B cell (primary cell): ENCODE data around the gene NIPA2. TPM values are rescaled to one million over a fixed set of nuclear protein-coding genes. Genes with fewer than 3 reads are reported as not detected.
A peak's percentile ranks its signal among the peaks of the same experiment; 100 is the strongest.
"Not testable (repeated sequence)": the region's sequence is repeated elsewhere in the genome, so short reads cannot be mapped to it uniquely, and the experiment has no call there.

ENCODE experiments used
- ATAC-seq: fragments of 200-7000 bp; cut with Tn5 transposase; one replicate; pipeline ENCODE4 v1.10.0; 2021; ENCODE audit warnings: low read depth, mild to moderate bottlenecking, moderate number of reproducible peaks, moderate library complexity
- CTCF ChIA-PET: fragments of 350-600 bp; sonication (Branson Sonifier 250); formaldehyde crosslinking; loops from one replicate; lab custom pipeline; 2021; ENCODE audit warnings: antibody characterized with exemption, inconsistent platforms; lab: Charles Lee
- POLR2A ChIA-PET: fragments of 350-600 bp; sonication (Branson Sonifier 250); formaldehyde crosslinking; loops from one replicate; lab custom pipeline; 2021; ENCODE audit warnings: antibody characterized with exemption; lab: Charles Lee
- DNase-seq: peaks from one replicate; pipeline ENCODE4 v3.0.0; 2013
- H2AFZ ChIP-seq: 2 replicates; pipeline ENCODE4 v1.6.1; 2012; ENCODE audit warnings: mild to moderate bottlenecking, low read depth, low read length; ENCODE audit not compliant: insufficient read depth, poor library complexity, severe bottlenecking
- H3K27ac ChIP-seq, 2 donors: 1 replicate in 1 of 2; 2 replicates in 1 of 2; pipeline ENCODE4 v1.5.1; 2012 to 2013; ENCODE audit warnings: low read length in 2 of 2, mild to moderate bottlenecking in 2 of 2, moderate library complexity in 1 of 2
- H3K27me3 ChIP-seq, 4 experiments: fragments of 200-600 bp in 1 of 4; sonication (generic) in 1 of 4; replicated peaks in 1 of 4; 1 replicate in 2 of 4; 2 replicates in 2 of 4; pipeline versions ENCODE4 v1.6.1 to v1.7.0; 2013 to 2016; ENCODE audit warnings: low read length in 3 of 4, mild to moderate bottlenecking in 2 of 4, mixed read lengths in 1 of 4, moderate library complexity in 1 of 4; ENCODE audit not compliant: insufficient read depth in 4 of 4, control insufficient read depth in 3 of 4; ENCODE audit errors: control extremely low read depth in 1 of 4
- H3K36me3 ChIP-seq, 2 experiments: replicated peaks in 1 of 2; 1 replicate in 1 of 2; 2 replicates in 1 of 2; pipeline versions ENCODE4 v1.6.1 to v1.7.1; 2013; ENCODE audit warnings: low read length in 1 of 2; ENCODE audit not compliant: insufficient read depth in 2 of 2, control insufficient read depth in 1 of 2; ENCODE audit errors: control extremely low read depth in 1 of 2, extremely low read depth in 1 of 2
- H3K4me1 ChIP-seq, 2 donors: fragments of 200-600 bp in 1 of 2; sonication (generic) in 1 of 2; 1 replicate in 1 of 2; 2 replicates in 1 of 2; pipeline versions ENCODE4 v1.5.1 to v1.6.1; 2013 to 2017; ENCODE audit warnings: low read length in 2 of 2; ENCODE audit not compliant: control insufficient read depth in 2 of 2, insufficient read depth in 2 of 2
- H3K4me2 ChIP-seq: replicated peaks from 2 replicates; pipeline ENCODE3; 2012; ENCODE audit warnings: mild to moderate bottlenecking, low read depth, low read length; ENCODE audit not compliant: poor library complexity, severe bottlenecking
- H3K4me3 ChIP-seq, 5 experiments: fragments of 200-600 bp in 1 of 5; sonication (generic) in 1 of 5; 1 replicate in 3 of 5; 2 replicates in 2 of 5; pipeline versions ENCODE4 v1.5.1 to v1.7.0; 2011 to 2016; ENCODE audit warnings: low read length in 4 of 5, mild to moderate bottlenecking in 4 of 5, low read depth in 2 of 5, control low read depth in 1 of 5, moderate library complexity in 1 of 5; ENCODE audit not compliant: insufficient read depth in 1 of 5; ENCODE audit errors: control extremely low read depth in 1 of 5, extremely low read depth in 1 of 5
- H3K79me2 ChIP-seq: fragments of 200-600 bp; sonication (generic); one replicate; pipeline ENCODE4 v1.6.0; 2016; ENCODE audit warnings: low read length; ENCODE audit not compliant: control insufficient read depth, insufficient read depth
- H3K9ac ChIP-seq: fragments of 200-600 bp; sonication (generic); 2 replicates; pipeline ENCODE4 v1.6.1; 2017; ENCODE audit warnings: mild to moderate bottlenecking, low read length, moderate library complexity
- H3K9me3 ChIP-seq, 3 donors: one replicate each; pipeline versions ENCODE4 v1.6.1 to v1.7.1; 2013; ENCODE audit warnings: low read length in 2 of 3; ENCODE audit not compliant: control insufficient read depth in 2 of 3, insufficient read depth in 1 of 3; ENCODE audit errors: control extremely low read depth in 1 of 3
- H4K20me1 ChIP-seq: 2 replicates; pipeline ENCODE4 v1.6.0; 2012; ENCODE audit warnings: mild to moderate bottlenecking, low read length; ENCODE audit not compliant: insufficient read depth, control insufficient read depth, poor library complexity, severe bottlenecking
- H3K27ac Mint-ChIP-seq: one replicate; pipeline ENCODE4 v1.8.0; 2021; ENCODE audit warnings: mixed read lengths
- H3K27me3 Mint-ChIP-seq: one replicate; pipeline ENCODE4 v1.8.0; 2021; ENCODE audit warnings: mixed read lengths
- H3K4me1 Mint-ChIP-seq: one replicate; pipeline ENCODE4 v1.8.0; 2021; ENCODE audit warnings: mixed read lengths
- H3K4me3 Mint-ChIP-seq: one replicate; pipeline ENCODE4 v1.8.0; 2021; ENCODE audit warnings: mixed read lengths
- H3K9me3 Mint-ChIP-seq: one replicate; pipeline ENCODE4 v1.8.0; 2022; ENCODE audit warnings: mixed read lengths; ENCODE audit not compliant: insufficient read depth
- EZH2 ChIP-seq: IDR thresholded peaks from 2 replicates; pipeline ENCODE4 v1.6.1; 2012; ENCODE audit warnings: borderline replicate concordance, low read depth, mild to moderate bottlenecking, moderate library complexity, low read length; ENCODE audit not compliant: insufficient read depth, poor library complexity, severe bottlenecking
- WGBS: methylation state at CpG from one replicate; pipeline ENCODE4 v1.1.5; 2013; ENCODE audit warnings: missing lambda C conversion rate; ENCODE audit not compliant: insufficient coverage; 5-methylcytosine and 5-hydroxymethylcytosine counted together
- intact Hi-C: fragments of 100-400 bp; cut with micrococcal nuclease; formaldehyde crosslinking; loops from one replicate; pipeline ENCODE4 v1.10.0; 2022
- polyA plus RNA-seq: library from polyadenylated mRNA; depleted of rRNA; stranded (reverse); fragments of >200 nt; gene quantifications from 2 replicates; pipeline ENCODE4 v1.2.3, GENCODE V29; 2012
- total RNA-seq, 2 donors: library from RNA; stranded (reverse); fragments of 120-200 nt in 1 of 2; gene quantifications; 1 replicate in 1 of 2; 2 replicates in 1 of 2; pipeline versions ENCODE4 v1.2.3 to v1.2.4, GENCODE V29; 2013 to 2022
- TF ChIP-seq, protein P1 (sequence below): fragments of 200-600 bp; IDR thresholded peaks from one replicate; pipeline ENCODE4 v1.8.0; 2022; ENCODE audit warnings: antibody characterized with exemption, mild to moderate bottlenecking

The NIPA2 gene
- total and polyA plus RNA-seq, 2 donors (not counting 1 experiment from before 2014, with no cell fraction given): 47.1 to 65.3 TPM

DNA sequence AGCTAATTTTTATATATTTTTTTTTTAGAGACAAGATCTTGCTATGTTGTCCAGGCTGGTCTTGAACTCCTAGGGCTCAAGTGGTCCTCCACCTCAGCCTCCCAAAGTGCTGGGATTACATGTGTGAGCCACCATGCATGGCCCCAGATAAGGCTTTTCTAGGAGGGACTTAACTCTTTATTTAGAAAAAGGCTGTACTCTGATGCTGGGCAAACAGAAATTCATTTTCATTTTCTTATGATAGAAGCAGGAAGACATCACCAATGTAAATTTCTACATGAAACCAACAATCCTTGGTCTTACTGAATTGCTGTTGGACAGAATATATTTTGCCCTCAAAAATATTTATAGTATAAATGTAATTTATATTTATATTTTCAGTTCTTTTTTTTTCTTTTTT is 42.4 kb upstream of the NIPA2 start:
- Histone ChIP-seq H3K4me1 (peaks cover 3 to 34% of the 10 kb centered on the region in 2 donors), H3K79me2 (peaks cover 76% of the 10 kb centered on the region), H3K9me3 (peaks cover 0 to 9% (median 0%) of the 10 kb centered on the region in 3 donors), H2AFZ (no peak overlapping the region), H3K27me3 (no peaks in the 10 kb centered on the region), H3K4me3 (no peak overlapping the region), H4K20me1 (peaks cover 5% of the 10 kb centered on the region), H3K27ac (peak overlapping the region; percentile 72 to 77), H3K9ac (no peak overlapping the region), H3K36me3 (peaks cover 0 to 3% of the 10 kb centered on the region in 2 experiments), H3K4me2 (peak overlapping the region; percentile 61)
- Mint-ChIP-seq H3K4me1 (peaks cover 52% of the 10 kb centered on the region), H3K9me3 (no peaks in the 10 kb centered on the region), H3K27ac (peak overlapping the region; percentile 10), H3K27me3 (no peaks in the 10 kb centered on the region), H3K4me3 (peak overlapping the region; percentile 14)
- CTCF ChIA-PET: interaction anchor here (0.7 to 1.1 kb wide), 2 partner anchors 8 to 45 kb away, joined by 3 to 4 read pairs; no protein-coding TSS in a partner anchor
- TF ChIP-seq EZH2: no peak
- TF ChIP-seq, protein P1, sequence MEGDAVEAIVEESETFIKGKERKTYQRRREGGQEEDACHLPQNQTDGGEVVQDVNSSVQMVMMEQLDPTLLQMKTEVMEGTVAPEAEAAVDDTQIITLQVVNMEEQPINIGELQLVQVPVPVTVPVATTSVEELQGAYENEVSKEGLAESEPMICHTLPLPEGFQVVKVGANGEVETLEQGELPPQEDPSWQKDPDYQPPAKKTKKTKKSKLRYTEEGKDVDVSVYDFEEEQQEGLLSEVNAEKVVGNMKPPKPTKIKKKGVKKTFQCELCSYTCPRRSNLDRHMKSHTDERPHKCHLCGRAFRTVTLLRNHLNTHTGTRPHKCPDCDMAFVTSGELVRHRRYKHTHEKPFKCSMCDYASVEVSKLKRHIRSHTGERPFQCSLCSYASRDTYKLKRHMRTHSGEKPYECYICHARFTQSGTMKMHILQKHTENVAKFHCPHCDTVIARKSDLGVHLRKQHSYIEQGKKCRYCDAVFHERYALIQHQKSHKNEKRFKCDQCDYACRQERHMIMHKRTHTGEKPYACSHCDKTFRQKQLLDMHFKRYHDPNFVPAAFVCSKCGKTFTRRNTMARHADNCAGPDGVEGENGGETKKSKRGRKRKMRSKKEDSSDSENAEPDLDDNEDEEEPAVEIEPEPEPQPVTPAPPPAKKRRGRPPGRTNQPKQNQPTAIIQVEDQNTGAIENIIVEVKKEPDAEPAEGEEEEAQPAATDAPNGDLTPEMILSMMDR: no peak
- POLR2A ChIA-PET: interaction anchor here (1.4 to 1.7 kb wide), 2 partner anchors 11 to 44 kb away, joined by 4 to 6 read pairs; no protein-coding TSS in a partner anchor
- intact Hi-C loops: loop anchor here (2.0 kb wide), 1 partner anchor 45 kb away; no protein-coding TSS in a partner anchor
- DNase-seq: no peak
- no peak for ATAC-seq

DNA sequence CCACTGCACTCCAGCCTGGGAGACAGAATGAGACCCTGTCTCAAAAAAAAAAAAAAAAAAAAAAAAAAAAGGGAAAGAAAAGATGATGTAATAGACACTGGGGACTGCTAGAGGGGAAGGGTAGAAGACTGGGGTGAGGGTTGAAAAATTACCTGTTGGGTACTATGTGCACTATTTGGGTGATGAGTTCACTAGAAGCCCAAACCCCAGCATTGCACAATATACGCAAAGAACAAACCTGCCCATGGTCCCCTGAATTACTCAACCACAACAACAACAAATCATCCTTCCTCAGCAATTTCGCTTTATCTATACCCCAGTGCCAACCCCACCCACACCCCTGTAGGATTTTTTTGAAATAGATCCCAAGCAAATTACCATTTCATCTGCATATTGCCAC is 38.6 kb upstream of the NIPA2 start:
- Histone ChIP-seq H4K20me1 (peaks cover 5% of the 10 kb centered on the region), H3K36me3 (peaks cover 0 to 3% of the 10 kb centered on the region in 2 experiments), H3K4me1 (peaks cover 9 to 33% of the 10 kb centered on the region in 2 donors), H3K9me3 (peaks cover 0 to 9% (median 0%) of the 10 kb centered on the region in 3 donors), H3K27ac (no peak overlapping the region), H3K4me2 (no peak overlapping the region), H3K9ac (no peak overlapping the region), H3K4me3 (no peak overlapping the region), H3K79me2 (peaks cover 72% of the 10 kb centered on the region), H3K27me3 (no peaks in the 10 kb centered on the region), H2AFZ (no peak overlapping the region)
- DNase-seq (no peak), ATAC-seq (no peak)
- ChIA-PET POLR2A (interaction anchor here (0.6 kb wide), 1 partner anchor 240 kb away, joined by 3 read pairs; no protein-coding TSS in a partner anchor), CTCF (interaction anchor here (0.6 kb wide), 1 partner anchor 17 kb away, joined by 6 read pairs; no protein-coding TSS in a partner anchor)
- H3K4me3 Mint-ChIP-seq: no peak overlapping the region
- H3K4me1 Mint-ChIP-seq: peaks cover 42% of the 10 kb centered on the region
- WGBS: no CpG with 5 or more reads among the region's 2 CpGs
- H3K27me3 Mint-ChIP-seq: no peaks in the 10 kb centered on the region
- no peaks in the 10 kb centered on the region for H3K9me3 Mint-ChIP-seq
- peak overlapping the region; percentile 47 for H3K27ac Mint-ChIP-seq
- intact Hi-C loops: no loop called here
- TF ChIP-seq, protein P1: no peak
- TF ChIP-seq EZH2: no peak

DNA sequence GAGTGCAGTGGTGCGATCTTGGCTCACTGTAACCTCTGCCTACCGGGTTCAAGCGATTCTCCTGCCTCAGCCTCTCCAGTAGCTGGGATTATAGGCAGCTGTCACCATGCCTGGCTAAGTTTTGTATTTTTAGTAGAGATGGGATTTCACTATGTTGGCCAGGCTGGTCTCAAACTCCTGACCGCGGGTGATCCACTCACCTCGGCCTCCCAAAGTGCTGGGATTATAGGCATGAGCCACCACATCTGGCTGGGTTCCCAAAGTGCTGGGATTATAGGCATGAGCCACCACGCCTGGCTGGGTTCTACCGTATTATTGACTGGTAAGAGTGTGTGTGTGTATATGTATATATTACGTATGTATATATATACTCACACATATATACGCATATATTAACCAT is 35.5 kb upstream of the NIPA2 start:
- DNase-seq, H3K9me3 Mint-ChIP-seq, H3K27ac ChIP-seq, CTCF ChIA-PET, H3K4me3 Mint-ChIP-seq, H2AFZ ChIP-seq, H3K36me3 ChIP-seq, H3K27ac Mint-ChIP-seq, H3K27me3 ChIP-seq, POLR2A ChIA-PET, H4K20me1 ChIP-seq, H3K27me3 Mint-ChIP-seq, H3K9ac ChIP-seq, H3K4me1 ChIP-seq, H3K4me2 ChIP-seq, H3K4me3 ChIP-seq, H3K9me3 ChIP-seq, ATAC-seq, intact Hi-C loops: not testable (repeated sequence)
- peaks cover 76% of the 10 kb centered on the region for H3K79me2 ChIP-seq
- 100% methylated on average over 6 of the region's 10 CpGs for WGBS
- peaks cover 29% of the 10 kb centered on the region for H3K4me1 Mint-ChIP-seq
